NT2/D1 (cell line): ENCODE measurements around the gene FOXP1.

Experiments
- DNase-seq: peaks from one replicate; pipeline ENCODE4 v3.0.0-alpha.2; 2011; ENCODE audit warnings: low read depth, low spot score
- H3K27me3 ChIP-seq: 2 replicates; pipeline ENCODE4 v1.6.0; 2011; ENCODE audit warnings: mild to moderate bottlenecking; ENCODE audit not compliant: insufficient read length, insufficient read depth
- H3K36me3 ChIP-seq: 2 replicates; pipeline ENCODE4 v1.6.1; 2011; ENCODE audit warnings: mild to moderate bottlenecking, low read length, mixed read lengths; ENCODE audit not compliant: insufficient read depth, insufficient read length
- H3K4me1 ChIP-seq: 2 replicates; pipeline ENCODE4 v1.5.1; 2011; ENCODE audit not compliant: insufficient read depth, insufficient read length
- H3K4me3 ChIP-seq: 2 replicates; pipeline ENCODE4 v1.5.1; 2011; ENCODE audit warnings: low read depth; ENCODE audit not compliant: insufficient read length
- H3K9ac ChIP-seq: 2 replicates; pipeline ENCODE4 v1.6.0; 2011; ENCODE audit warnings: low read depth; ENCODE audit not compliant: insufficient read length
- H3K9me3 ChIP-seq: 2 replicates; pipeline ENCODE4 v1.5.1; 2011; ENCODE audit warnings: mild to moderate bottlenecking, low read length; ENCODE audit not compliant: insufficient read depth
- SUZ12 ChIP-seq: IDR thresholded peaks from 2 replicates; pipeline ENCODE4 v1.6.1; 2011; ENCODE audit not compliant: insufficient read length, insufficient read depth; ENCODE audit errors: extremely low read depth
- YY1 ChIP-seq: IDR thresholded peaks from 2 replicates; pipeline ENCODE4 v1.6.1; 2011; ENCODE audit not compliant: insufficient read length, insufficient read depth
- ZNF274 ChIP-seq: IDR thresholded peaks from 2 replicates; pipeline ENCODE4 v1.6.1; 2011; ENCODE audit warnings: mild to moderate bottlenecking, low read depth, low read length

Gene FOXP1

DNA sequence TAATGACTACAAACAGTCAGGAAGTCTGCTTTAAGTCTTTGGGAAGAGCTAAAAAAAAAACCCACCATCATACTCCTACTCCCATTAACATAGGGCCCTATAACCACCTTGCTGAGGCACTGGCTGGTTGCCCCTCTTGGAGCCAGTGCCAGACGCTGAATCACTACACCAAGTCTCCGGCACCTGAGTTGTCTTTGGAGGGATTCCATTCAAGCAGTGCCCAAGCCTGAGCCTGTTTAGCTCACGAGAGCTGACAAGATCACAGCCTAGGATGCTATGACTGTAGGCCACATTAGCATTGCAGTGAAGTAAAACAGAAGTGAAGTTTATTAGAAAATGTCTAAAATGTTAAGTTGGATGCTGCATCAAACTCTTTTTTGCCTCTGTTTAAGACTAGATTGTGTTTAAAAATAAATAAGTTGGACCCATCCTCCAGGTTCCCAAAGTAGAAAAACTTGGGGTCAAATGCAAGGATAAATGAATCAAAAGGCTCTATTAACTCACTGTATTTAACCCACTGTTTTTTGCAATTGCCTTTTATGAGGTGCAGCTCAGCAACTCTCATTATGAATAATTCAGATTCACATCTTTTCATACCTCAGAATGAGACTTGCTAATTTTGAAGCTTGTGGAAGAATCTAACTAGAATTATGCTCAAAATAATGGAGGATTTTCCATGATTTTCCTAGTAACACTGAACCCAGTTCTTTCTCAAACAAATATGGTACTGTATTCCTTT, 461.9 kb downstream of the FOXP1 start:
- no peaks in the 10 kb centered on the region for H3K4me1 ChIP-seq
- no peaks in the 10 kb centered on the region for H3K9me3 ChIP-seq
- no peaks in the 10 kb centered on the region for H3K27me3 ChIP-seq
- TF ChIP-seq YY1 (no peak), SUZ12 (no peak), ZNF274 (no peak)
- no peak overlapping the region for H3K4me3 ChIP-seq
- no peaks in the 10 kb centered on the region for H3K36me3 ChIP-seq
- no peak overlapping the region for H3K9ac ChIP-seq
- DNase-seq: no peak

DNA sequence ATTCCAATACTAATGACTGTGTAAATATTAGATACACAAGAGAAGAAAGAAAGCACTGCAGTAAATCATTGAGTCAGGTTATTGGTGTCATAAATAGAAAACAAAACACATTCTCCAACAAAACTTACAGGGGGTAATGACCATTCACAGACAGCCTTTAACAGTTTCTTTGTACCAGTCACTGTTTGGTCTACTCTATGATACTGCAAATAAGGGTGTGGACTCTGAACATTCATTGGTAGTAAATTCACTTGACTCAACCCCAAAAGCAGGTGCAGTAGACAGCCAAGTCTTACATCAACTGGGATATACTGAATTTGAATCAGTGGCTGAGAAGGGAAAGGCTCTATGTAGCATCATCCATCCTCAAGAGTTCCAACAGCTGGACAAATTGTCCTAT, 463.5 kb downstream of the FOXP1 start:
- Histone ChIP-seq H3K4me3 (no peak overlapping the region), H3K4me1 (no peaks in the 10 kb centered on the region)
- DNase-seq: no peak

DNA sequence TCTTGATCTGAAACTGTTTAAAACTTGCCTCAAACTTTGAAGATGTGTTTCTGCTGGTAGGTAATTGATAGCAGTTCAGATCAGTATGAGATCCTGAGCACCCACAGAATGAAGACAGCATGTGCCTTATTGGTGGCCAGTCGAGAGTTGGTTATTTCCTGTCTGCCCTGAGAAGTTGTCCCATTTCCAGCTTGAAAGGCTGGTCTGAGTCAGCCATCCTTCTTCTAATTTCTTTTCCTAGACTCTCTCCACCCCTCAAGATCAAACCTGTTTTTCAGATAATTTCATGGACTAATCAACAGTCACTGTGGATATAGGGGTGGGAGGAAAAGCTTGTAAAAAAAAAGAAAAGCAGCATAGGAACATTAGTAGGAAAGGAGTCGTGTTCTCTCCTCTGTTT, 464.4 kb downstream of the FOXP1 start:
- Histone ChIP-seq H3K36me3 (no peaks in the 10 kb centered on the region), H3K9me3 (no peaks in the 10 kb centered on the region), H3K27me3 (no peaks in the 10 kb centered on the region), H3K4me3 (no peak overlapping the region), H3K9ac (no peak overlapping the region), H3K4me1 (no peaks in the 10 kb centered on the region)
- TF ChIP-seq SUZ12: no peak
- TF ChIP-seq ZNF274: no peak
- TF ChIP-seq YY1: no peak
- DNase-seq: no peak

More for the DNA sequence above, 463.5 kb downstream of the FOXP1 start:
- no peaks in the 10 kb centered on the region for H3K27me3 ChIP-seq
- no peaks in the 10 kb centered on the region for H3K36me3 ChIP-seq
- H3K9me3 ChIP-seq: no peaks in the 10 kb centered on the region
- TF ChIP-seq SUZ12: no peak
- TF ChIP-seq ZNF274: no peak
- TF ChIP-seq YY1: no peak
- no peak overlapping the region for H3K9ac ChIP-seq

DNA sequence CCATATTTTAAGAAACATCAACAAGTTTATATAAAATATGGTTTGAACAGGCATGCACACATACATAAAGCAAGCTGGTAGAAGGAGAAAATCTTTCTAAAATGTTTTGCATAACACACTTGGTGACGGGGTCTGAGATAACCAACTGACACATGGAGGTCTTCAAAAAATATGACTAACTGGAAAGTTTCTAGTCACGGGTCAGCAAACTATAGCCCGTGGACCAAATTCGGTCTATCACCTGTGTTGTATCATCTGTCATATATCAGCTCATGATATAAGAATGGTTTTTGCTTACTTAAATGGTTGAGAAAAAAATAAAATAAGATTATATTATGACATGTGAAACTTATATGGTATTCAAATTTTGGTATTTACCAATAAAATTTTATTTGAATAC, 465.1 kb downstream of the FOXP1 start:
- Histone ChIP-seq H3K9me3 (no peaks in the 10 kb centered on the region), H3K9ac (no peak overlapping the region), H3K4me3 (no peak overlapping the region), H3K36me3 (no peaks in the 10 kb centered on the region), H3K4me1 (no peaks in the 10 kb centered on the region), H3K27me3 (no peaks in the 10 kb centered on the region)
- no peak for DNase-seq
- no peak for TF ChIP-seq SUZ12
- no peak for TF ChIP-seq ZNF274
- no peak for TF ChIP-seq YY1

DNA sequence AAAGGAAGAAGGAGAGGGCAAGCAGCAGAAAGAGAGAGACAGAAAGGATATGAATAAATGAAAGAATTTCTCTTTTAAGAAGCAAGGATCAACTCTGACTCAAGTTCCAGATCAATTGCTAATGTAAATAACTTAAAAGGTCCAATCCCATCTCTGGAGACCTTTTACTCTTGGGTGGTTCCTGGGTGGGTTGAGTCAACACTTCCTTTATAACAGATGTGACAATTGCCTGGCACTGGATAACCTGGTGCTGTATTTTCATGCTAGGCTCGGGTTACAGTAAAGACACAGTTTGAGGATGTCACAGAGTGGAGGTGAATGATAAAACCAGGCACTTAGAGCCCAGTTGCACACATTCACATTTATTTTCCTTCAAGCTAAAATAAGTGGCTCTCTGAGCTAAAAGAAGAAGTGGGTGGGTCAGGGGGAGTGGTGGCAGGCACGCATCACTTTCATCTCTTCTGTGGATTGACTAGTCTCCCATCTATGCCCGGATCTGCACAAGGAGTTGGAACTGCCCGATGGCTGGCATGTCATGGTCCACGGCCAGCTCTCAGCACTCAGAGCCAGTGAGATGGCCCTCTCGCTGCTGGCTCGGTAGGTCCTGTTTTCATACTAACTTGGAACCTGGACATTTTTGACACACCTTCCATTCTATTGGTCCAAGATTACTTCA, 465.8 kb downstream of the FOXP1 start:
- H3K27me3 ChIP-seq: no peaks in the 10 kb centered on the region
- H3K4me1 ChIP-seq: no peaks in the 10 kb centered on the region
- H3K4me3 ChIP-seq: no peak overlapping the region
- no peak for DNase-seq
- no peak overlapping the region for H3K9ac ChIP-seq
- no peaks in the 10 kb centered on the region for H3K9me3 ChIP-seq
- TF ChIP-seq SUZ12 (no peak), ZNF274 (no peak), YY1 (no peak)
- H3K36me3 ChIP-seq: no peaks in the 10 kb centered on the region

DNA sequence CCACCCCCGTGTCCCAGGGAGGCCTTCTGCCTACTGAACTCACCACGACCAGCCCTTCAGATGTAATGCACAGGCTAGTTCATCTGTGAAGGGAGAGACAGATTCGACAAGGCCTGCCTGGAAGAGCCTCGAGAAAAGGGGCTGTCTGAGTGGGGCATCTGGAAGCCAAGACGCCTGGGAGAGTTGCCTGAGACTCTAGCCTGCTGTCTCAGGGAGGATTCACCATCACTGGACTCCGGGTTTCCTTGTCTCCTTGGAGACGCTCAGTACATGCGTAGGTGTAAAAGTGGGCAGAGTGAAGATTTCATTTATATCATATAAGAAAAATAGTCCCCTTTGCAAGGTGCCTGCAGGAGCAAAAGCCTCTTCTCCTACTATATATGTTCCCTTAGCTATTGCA, 468.9 kb downstream of the FOXP1 start:
- Histone ChIP-seq H3K27me3 (no peaks in the 10 kb centered on the region), H3K4me3 (no peak overlapping the region), H3K9ac (no peak overlapping the region), H3K9me3 (no peaks in the 10 kb centered on the region), H3K36me3 (peaks cover 17% of the 10 kb centered on the region), H3K4me1 (no peaks in the 10 kb centered on the region)
- TF ChIP-seq SUZ12 (no peak), ZNF274 (no peak), YY1 (no peak)
- no peak for DNase-seq

DNA sequence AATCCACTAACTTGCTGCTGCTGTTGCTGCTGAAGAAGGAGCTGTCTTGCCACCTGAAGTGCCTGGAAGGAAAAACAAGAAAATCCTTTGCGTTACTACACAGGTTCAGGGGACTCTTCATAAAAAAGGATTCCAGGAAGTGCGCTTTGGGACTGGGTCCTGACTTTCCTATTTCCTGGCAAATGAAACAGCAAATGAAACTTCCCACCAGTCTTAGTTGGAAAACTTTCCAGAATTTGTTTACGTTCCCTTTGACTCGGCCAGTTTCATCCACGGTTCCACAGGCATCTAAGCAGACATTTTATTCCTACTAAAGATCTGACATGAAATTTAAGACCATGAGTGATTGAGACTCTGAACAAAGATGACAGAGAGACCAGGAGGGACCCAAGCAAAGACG, 471.0 kb downstream of the FOXP1 start:
- no peaks in the 10 kb centered on the region for H3K27me3 ChIP-seq
- TF ChIP-seq ZNF274 (no peak), SUZ12 (no peak)
- no peaks in the 10 kb centered on the region for H3K9me3 ChIP-seq
- no peak overlapping the region for H3K4me3 ChIP-seq
- H3K36me3 ChIP-seq: peaks cover 17% of the 10 kb centered on the region
- DNase-seq: no peak
- H3K4me1 ChIP-seq: no peaks in the 10 kb centered on the region
- H3K9ac ChIP-seq: no peak overlapping the region
